ENCODE results near the gene MTREX.
A peak's percentile ranks its signal among the peaks of the same experiment; 100 is the strongest.

Gene MTREX

DNA sequence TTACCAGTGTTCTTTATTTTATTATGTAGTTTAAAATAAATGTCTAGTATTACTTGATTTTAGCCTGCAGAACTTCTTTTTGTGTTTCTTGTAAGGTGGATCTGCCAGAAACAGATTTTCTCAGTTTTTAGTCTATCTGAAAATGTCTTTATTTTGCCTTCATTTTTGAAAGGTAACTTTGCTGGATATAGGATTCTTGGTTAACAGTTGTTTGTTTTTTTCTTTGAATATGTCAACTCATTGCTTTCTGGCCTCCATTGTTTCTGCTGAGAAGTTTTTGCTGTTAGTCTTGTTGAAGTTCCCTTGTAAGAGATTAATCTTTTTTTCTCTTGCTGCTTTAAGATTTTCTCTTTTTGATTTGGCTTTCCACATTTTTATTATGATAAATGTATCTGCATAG lies 75.5 kb downstream of the MTREX start:
- DNase-seq (ENCODE audit: low spot score), result no peak

DNA sequence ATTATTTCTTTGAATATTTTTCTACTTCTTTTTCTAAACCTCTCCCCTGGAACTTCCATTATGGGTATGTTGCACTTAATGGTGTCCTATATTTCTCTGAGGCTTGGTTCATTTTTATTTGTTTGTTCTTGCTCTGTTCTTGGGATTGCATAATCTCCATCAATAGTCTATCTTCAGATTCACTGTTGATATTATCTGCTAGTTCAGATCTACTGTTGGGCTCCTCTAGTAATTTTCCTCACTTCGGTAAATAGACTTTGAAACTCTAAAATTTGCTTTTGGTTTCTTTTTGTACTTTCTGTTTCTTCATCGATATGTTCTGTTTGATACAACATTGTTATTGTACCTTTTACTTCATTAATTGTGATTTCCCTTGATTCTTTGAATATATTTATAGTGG lies 76.3 kb downstream of the MTREX start:
- no peak for DNase-seq (ENCODE audit: low spot score)

DNA sequence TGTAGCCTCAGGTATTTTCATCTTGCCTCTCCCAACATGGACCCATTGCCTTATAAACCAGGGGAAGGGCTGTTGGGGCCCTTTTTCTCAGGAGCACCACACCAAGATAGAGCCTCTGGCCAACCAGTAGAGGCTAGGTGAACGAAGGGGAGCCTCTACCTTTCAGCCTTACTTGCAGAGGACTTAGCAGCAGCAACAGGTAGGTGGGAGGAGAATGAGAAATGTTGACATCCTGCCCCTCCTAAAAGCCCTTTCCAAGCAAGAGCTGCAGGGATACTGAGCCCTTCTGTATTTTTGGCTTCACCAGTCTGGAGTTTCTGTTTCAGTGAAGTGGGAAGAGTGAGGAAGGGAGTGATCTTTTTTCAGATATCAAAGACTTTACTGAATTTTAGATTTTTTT lies 77.4 kb downstream of the MTREX start:
- no peak for DNase-seq (ENCODE audit: low spot score)

DNA sequence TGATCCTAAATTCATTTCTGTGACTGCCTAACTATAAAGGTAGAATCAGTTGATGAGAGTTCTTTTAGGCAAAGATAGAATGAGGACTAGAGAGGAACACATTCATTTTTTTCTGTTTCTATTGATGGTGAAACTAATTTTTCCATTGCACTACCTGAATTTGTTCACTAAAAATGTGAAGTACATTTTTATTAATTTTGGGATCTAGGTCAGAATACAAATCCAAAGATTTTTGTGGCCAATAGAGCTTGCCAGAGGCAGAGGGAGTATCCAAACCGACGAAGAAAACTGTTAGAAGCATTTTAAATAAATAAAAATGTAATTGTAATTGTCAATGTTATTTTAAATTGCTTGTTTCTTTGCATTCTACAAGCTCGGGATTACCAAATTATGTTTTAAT lies 78.1 kb downstream of the MTREX start:
- no peak for DNase-seq (ENCODE audit: low spot score)

DNA sequence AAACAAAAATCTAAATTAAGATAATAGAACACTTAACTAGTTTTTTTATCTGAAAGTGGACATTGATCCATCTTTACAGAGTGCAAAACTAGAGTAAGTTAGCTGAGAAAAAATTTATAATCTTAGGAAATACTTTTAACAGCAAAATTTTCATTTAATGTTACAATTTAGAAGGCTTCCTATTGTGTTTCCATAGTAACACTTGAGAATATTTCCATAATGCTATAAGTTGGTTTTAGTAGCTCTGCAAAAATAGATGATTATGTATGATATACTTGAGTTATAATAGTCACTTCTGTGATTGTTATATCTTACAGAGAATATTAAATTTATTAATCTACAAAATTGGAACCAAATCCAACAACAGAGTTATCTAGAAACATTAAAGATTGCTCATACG lies 78.6 kb downstream of the MTREX start:
- DNase-seq (ENCODE audit: low spot score), result no peak

DNA sequence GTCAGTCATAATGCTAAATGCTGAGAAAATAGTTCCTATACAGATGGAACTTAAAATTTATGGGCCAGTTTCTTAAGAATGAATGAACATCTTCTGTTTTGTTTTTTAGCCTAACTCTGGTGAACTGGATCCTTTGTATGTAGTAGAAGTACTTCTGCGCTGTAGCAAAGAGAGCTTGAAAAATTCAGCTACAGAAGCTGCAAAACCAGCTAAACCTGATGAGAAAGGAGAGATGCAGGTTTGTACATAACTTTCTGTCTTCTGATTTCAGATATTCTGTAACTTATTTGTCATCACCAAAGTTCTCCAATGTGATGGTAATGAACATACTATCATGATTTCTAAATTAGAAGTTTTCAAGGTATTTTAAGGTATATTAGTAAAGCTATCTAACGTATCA lies 80.1 kb downstream of the MTREX start:
- no peak for DNase-seq (ENCODE audit: low spot score)

DNA sequence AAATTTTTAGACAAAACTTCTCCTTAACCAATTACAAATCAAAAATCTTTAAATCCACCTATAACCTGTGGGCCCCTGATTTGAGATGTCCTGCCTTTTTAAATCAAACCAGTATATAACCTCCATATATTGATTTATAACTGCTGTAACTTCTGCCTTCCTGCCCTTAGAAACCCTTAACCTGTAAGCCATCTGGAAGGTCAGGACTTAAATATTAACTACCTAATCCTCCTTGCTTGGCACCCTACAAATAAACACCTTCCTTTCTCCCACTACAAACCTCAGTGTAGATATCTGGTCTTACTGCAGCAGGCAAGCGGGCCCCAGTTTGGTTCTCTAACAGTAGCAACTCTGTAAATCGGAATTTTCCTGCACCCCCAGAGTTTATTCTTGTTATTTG lies 83.9 kb downstream of the MTREX start:
- no peak for DNase-seq (ENCODE audit: low spot score)

DNA sequence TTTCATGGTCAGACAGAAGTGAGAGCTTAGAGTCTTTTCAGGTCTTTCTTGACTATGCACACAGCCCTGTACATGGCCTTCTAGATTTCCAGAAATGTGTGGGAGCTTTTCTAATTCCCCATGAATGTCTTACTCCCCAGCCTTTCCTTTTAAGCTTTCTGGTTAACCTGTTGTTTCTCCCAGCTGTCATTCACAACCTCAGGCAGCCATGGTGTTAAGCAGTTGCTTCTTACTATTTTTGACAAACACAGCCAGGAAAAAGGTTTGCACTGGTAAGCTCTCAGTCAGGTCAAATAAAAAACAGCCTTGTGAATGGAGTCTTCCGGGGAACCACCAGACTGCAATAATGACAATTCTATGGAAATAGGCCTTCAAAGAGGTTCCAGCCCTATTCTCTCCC lies 84.9 kb downstream of the MTREX start:
- DNase-seq (ENCODE audit: low spot score), result no peak

DNA sequence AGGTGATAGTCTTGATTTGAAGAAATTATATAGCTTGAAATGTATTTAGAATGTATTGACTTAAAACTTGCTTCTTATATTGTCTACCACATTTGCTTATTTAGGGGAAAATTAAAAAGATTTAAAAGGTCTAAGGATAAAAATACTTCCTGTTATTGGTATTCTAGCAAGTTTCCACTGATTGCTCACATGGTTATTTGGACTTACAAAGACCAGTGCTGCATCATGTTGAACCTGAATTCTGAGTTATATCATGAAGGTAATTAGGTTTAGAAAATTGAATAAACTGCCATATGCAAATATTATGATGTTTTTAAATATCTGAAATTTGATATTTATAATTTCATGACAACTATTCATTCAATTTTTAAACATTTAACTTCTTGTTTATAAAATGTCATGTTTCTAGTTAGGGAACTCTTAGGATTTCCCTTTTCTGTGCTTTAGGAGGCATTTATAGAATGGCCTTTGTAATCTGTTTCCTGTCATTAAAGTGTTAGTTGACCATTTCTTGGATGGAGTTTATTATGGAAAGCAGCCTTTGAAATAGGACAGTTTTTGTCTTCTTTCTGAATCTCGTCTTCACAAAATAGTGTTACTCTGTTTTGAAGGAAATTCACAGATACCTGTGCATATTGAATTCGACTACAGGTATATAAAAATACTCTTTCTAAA lies 85.8 kb downstream of the MTREX start:
- no peak for DNase-seq (ENCODE audit: low spot score)

DNA sequence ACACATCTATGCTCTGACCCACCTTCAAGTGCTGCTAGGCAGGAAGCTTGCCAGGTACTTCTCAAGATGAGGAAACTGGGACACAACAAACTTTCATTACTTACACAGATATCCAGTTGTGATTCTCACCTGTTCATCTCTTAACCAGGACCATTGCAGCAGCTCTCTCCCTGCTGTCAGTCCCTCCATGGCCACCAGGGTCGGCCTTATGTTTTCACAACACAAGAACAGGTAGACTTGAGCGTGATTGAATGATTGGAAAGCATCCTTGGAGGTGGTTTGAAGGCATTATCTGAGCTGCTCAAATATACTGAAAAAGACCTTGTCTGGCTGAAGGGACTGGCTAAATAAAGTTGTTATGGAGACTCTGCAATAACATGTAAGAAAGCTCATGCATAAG lies 94.4 kb downstream of the MTREX start:
- no peak for DNase-seq (ENCODE audit: low spot score)

DNA sequence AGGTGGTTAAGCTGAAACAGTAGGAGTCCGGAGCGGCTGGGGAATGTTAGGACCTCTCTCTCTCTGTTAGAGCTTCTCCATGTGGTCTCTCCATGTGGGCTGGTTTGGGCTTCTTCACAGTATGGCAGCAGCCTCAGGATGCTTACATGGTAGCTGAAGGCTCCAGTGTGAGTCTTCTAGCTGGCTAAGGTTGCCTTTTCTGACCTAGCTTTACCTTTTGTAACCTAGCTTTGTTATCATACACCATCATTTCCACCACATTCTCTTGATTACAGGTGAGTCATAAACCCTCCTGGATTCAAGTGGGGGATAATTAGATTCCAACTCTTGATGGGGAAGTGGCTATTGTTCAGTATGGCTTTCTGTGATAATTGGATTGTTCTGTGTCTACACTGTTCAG lies 98.5 kb downstream of the MTREX start:
- DNase-seq (ENCODE audit: low spot score), result no peak

DNA sequence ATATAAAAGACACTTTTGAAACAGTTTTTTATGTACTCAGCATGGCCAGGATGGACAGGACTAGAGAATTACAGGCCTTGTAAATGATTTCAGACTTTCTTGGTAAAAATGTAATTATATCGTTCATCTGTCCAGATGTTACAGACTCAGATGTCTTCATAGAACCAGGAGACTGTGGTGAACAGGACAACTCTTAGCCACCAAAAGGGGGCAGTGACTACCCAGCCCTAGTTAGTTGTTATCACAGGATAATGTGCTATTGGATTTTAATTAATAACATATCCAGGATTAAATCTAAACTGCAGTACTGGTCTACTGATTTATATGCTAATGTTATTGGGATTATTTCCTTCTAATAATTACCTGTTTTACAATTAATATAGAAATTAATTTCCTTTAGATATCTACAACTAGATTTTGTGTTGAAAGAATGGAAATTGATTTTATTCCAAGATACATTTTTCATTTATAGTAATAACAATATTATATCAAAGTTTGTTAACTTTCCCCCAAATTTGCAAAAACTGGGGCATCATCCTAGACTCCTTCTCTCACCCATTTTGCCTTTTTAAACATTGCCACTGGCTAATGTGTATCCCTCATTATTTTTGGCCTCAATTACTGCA lies 99.4 kb downstream of the MTREX start:
- peak; percentile 75 for DNase-seq (ENCODE audit: low spot score)

DNA sequence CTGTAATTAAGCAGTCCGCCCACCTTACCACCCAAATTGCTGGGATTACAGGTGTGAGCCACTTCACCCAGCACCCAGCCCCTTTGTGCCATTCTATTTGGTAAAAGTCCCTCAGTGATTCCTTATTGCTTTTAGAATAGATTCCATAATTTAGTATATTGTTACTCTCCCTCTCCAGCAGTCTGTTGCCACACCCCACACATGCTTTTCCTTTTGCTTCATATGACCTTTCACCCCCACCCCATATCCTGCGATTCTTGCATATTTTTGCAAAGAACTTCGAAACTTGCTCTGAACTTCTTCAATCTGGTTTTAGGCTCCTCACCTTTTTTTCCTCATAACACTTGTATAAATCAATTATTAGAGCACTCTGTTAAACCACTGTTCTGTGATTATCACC lies 100.2 kb downstream of the MTREX start:
- DNase-seq (ENCODE audit: low spot score), result no peak

DNA sequence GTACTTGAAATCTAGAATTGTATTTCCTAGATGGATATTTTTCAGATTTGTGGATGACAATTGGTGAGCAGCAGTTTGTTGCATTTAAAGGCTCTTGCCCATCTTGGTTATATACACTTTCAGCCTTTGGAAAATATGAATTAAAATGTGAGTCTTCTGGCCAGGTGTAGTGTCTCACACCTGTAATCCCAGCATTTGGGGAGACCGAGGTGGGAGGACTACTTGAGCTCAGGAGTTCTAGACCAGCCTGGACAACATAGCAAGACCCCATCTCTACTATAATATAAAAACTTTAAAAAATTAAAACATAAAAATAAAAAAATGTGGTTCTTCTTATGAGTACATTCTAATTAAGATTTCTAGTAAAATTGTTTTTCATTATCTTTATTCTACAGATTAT lies 102.0 kb downstream of the MTREX start:
- no peak for DNase-seq (ENCODE audit: low spot score)

DNA sequence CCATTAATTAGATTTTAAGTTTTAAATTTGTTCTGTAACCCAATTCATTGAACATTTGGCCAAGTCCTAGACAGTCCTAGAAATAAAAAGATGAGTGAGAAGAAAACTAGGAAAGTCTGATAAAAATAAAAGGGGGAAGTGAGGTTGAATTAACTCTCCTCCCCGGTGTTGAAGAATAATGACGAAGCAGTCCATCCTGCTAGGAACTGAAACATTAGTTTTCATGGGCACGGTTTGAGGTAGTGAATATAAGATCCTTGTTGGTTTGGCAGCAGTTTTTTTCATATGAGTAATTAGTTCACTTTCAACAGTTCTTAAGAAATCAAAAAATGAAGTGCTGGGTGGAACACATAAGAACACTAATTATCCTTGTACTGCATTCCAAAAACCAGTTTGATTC lies 103.1 kb downstream of the MTREX start:
- peak; percentile 33 for DNase-seq (ENCODE audit: low spot score)

DNA sequence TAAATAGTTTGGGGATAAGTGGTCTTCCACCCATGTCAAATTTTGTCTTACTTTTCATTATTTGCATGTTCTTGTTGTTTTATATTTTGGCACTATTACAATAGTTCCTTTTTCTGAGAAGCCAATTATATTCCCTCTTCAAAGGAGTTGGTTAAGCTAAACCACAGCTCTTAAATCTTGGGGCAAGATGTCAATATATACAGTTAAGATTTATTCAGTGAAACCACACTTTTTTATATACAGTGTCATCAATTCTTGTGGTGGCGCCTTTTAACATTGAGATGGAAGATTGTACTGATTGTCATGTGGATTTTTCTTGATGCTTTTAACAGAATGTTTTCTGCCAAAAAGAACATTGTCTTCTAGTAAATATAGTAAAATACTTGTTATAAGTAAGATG lies 104.1 kb downstream of the MTREX start:
- DNase-seq (ENCODE audit: low spot score), result no peak

DNA sequence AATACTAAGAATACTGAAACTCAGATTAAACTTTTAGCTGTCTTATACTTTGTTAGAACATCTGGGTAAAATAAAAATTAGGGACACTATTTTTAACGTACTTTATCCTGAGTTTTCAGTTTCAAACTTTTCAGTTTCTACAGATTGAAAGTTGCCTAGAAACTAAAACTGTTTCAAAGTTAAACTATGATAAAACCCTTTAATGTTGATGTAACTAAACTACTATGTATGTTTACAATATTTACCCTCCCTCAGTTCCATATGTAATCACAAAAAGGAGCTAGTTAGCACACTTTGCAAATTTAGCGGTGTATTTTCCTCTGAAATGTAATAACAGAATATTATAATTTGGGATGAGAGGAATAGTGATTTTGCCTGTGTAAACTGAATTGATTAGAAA lies 105.9 kb downstream of the MTREX start:
- no peak for DNase-seq (ENCODE audit: low spot score)

DNA sequence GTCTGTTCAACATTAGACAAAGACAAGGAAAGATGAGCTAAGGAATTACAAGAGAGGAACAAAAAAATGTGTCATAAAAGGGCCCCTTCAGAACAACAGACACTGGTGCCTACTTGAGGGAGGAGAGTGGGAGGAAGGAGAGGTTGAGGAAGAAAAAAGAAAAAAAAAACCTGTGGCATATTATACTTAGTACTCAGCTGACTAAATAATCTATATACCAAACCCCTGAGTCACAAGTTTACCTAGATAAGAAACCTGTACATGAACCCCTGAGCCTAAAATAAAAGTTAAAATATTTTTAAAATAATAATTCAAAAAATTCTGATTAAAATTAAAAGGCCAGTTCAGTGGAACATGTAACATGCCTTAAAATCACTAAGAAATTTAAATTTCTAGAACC lies 107.3 kb downstream of the MTREX start:
- no peak for DNase-seq (ENCODE audit: low spot score)

DNA sequence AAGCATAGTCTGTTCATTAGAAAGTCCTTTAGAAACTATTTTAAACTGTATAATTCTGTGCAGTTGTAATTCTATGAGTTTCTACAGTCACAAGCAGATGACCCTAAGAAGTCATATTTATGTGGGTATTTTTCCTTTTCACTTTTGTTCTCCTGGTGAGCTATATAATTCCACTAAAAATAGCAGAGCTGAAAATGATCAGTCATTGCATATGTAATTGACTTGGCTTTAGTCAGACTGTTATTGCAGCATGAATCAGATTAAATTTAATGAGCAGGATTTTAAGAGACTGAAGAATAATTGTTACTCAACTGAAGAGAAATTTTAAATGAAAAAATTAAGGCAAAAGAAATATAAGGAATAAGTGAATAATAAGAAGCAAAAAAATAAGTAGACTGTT lies 108.5 kb downstream of the MTREX start:
- no peak for DNase-seq (ENCODE audit: low spot score)

DNA sequence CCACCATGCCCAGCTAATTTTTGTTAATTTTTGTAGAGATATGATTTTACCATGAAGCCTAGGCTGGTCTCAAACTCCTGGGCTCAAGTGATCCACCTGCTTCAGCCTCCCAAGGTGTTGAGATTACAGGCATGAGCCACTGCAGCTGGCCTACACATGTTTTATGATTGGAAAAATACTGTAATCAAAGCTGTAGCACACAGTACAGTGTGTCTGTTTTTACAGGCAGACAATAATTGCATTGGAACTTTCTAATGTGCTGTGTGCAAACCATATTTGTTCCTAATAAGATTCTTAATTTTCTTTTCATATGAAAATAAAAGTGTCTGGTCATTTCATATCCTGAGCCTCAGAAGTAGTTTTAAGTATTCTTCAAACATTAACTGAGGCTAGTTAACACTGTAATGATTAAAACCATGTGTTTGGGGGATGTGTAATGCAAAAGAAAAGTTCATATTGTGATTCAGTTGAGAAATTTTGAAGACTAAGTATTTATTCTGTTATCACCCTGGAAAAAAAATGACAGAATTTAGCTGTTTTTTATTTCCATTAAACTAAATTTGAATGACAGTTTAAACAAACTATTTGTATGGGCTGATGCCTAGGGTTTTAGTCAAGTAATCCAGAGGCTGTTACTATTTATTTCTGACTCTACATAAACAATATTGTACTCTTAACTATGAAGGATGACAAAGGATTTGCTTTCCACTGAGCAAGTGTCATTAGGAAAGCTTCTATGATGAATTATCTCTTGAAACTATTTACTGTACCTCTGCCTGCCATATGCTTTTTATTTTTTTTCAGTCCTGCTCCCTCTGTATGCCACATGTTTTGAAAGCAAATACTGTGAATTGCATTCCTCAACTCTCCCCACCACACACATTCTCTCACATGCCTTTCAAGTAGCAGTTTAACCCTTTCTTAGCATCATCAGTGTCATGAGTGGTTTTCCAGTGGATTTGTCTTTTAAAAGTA lies 111.5 kb downstream of the MTREX start:
- no peak for DNase-seq (ENCODE audit: low spot score)

DNA sequence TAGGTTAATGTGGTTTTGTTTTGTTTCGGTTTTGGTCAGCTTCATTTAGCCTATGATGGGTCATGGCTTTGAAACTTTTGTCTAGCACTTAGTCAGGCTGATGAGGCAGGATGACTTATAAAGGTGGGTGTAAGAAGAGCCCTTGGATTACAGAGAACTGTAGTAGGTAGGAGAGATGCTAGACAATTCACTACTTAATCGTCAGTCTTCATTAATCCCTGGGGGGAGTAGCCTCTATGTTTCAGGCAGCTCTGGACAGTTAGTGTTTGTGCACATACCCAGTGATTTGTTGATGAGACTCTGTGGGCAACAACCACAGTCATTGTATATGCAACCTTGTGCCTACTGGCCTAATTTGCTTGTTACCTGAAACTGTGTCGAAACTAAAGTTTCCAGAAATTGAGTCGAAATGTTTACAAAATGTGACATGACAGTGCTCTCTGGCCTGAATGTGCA lies 113.3 kb downstream of the MTREX start:
- DNase-seq (ENCODE audit: low spot score), result no peak

DNA sequence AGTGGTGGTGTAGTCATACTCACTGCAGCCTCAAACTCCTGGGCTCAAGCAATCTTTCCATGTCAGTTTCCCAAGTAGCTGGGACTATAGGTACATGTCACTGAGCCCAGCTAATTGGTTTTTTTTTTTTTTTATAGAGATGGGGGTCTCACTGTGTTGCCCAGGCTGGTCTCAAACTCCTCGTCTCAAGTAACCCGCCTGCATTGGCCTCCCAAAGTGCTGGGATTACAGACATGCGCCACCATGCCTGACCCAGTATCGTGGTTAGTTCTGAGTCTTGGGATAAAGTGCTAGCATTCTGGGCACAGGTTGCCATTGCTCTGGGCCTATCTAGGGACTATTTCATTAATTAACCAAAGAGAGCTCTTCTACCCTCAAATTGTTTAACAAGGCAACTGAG lies 118.7 kb downstream of the MTREX start:
- DNase-seq (ENCODE audit: low spot score), result no peak

DNA sequence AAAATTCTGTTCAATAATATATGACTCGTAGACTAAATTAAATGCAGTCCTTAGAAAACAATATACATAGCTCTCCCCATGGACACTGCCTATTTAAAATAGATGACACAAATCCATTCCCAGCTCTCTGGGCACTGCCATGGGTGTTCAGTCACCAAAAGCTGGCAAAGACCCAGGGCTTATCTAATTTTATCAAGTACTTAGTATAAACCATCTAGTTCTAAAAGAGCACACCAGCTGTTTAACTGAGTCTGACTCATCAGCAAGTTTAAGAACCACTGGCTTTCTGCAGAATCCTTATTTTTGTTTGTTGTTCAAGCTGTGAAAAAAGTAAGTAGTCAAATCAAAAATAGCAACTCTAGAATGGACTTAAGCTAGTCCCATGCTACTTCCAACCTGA lies 119.4 kb downstream of the MTREX start:
- peak; percentile 42 for DNase-seq (ENCODE audit: low spot score)

Measured in Ammon's horn (tissue), 1 donor.